ENCODE results near the gene RGS1. TPM values are rescaled to one million over a fixed set of nuclear protein-coding genes. Genes with fewer than 3 reads are reported as not detected.

The RGS1 gene
- total and polyA plus RNA-seq, 2 experiments from 2014 or later, result not detected

DNA sequence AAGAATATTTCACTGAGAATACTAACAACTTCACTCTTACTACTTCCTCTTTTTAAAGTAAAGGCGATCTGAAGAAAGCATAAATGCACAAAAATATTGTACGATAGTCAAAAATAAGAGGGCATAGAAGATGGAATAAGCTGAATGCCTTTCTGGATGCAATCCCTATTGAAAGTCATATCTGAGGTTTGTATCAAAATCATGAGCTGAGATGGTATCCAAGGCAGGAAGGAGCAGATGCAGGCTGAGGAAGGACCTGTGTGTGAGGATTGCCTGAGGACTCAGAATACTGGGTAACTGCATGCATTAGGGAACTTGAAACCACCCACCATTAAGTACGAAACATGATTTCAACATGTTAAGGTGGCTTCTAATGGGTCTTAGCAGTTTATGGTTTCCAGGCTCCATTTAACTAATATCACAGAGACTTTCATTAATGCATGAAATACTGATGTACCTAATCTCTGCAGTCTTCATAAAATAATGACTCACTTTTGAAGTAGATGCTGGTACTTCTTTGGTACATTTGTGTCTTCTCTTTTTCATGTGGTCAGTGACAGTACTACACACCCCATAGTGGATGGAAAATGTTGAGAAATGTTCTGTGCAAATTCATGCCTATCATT lies 29.6 kb upstream of the RGS1 start:
- peak; percentile 22 for DNase-seq
- Histone ChIP-seq H3F3A (ENCODE audit: insufficient read depth) (peaks cover 22% of the 10 kb centered on the region; the same call in 1 of the 2 replicates), H3K9ac (no peak overlapping the region), H3K4me3 (no peak overlapping the region), H3K79me2 (ENCODE audit: insufficient read depth) (no peaks in the 10 kb centered on the region), H2AFZ (no peak overlapping the region), H3K4me2 (ENCODE audit: unreplicated experiment) (no peak overlapping the region), H3K27me3 (replicated peaks; ENCODE audit: insufficient read depth) (no peaks in the 10 kb centered on the region), H4K20me1 (ENCODE audit: insufficient read depth) (no peaks in the 10 kb centered on the region), H3K9me3 (ENCODE audit: low read depth) (no peaks in the 10 kb centered on the region), H3K4me1 (ENCODE audit: insufficient read depth) (peaks cover 24% of the 10 kb centered on the region), H3K36me3 (ENCODE audit: low read depth) (no peaks in the 10 kb centered on the region), H3K27ac (no peak overlapping the region), H3K9me2 (ENCODE audit: insufficient read depth) (no peaks in the 10 kb centered on the region)
- in situ Hi-C loops (cut with MboI), result no loop called here
- 98 to 99% methylated on average over 3 of the region's 3 CpGs for WGBS, 2 experiments (ENCODE audit: low coverage in 1 of 2, low lambda C conversion rate in 2 of 2, missing lambda C conversion rate in 2 of 2)
- TF ChIP-seq EZH2phosphoT487 (IDR thresholded peaks at IDR 0.05; ENCODE audit: insufficient read depth, low read depth), result no peak
- no peak for TF ChIP-seq EZH2 (IDR thresholded peaks at IDR 0.05; ENCODE audit: insufficient read depth, poor library complexity, severe bottlenecking)

DNA sequence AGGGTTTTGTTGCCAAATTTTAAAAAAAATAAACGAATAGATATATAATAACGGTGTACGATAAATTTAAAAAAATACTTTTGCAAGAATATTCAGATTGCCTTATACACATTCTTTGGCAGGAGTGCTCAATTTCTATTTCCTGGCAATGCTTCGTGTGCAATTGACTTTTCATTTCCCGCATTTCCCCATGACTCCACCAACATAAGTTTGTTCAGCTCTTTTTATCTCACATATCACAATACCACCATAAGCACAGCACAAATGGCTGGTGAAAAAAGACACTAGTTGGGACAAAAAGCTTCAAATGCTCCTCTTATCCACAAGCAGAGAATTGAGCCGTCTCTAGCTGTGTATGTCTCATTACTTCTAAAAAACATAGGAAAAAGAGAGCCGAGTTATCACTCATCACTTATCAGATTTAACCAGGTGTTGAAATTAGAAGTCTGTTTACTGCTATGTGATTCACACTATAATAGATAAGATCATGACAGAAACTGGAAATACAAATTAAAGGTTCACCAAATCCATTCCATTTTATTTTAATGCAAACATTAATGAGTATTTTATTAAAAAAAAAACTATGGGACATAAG lies 28.9 kb upstream of the RGS1 start:
- Histone ChIP-seq H3K27me3 (replicated peaks; ENCODE audit: insufficient read depth) (no peaks in the 10 kb centered on the region), H3K36me3 (ENCODE audit: low read depth) (no peaks in the 10 kb centered on the region), H2AFZ (no peak overlapping the region), H3K9me3 (ENCODE audit: low read depth) (no peaks in the 10 kb centered on the region), H3K9ac (no peak overlapping the region), H3K4me1 (ENCODE audit: insufficient read depth) (peaks cover 30% of the 10 kb centered on the region), H3K4me3 (no peak overlapping the region), H3F3A (ENCODE audit: insufficient read depth) (peaks cover 27% of the 10 kb centered on the region; the same call in 1 of the 2 replicates), H3K79me2 (ENCODE audit: insufficient read depth) (no peaks in the 10 kb centered on the region), H3K9me2 (ENCODE audit: insufficient read depth) (no peaks in the 10 kb centered on the region), H3K27ac (no peak overlapping the region), H3K4me2 (ENCODE audit: unreplicated experiment) (no peak overlapping the region), H4K20me1 (ENCODE audit: insufficient read depth) (no peaks in the 10 kb centered on the region)
- TF ChIP-seq EZH2phosphoT487 (IDR thresholded peaks at IDR 0.05; ENCODE audit: insufficient read depth, low read depth) (no peak), EZH2 (IDR thresholded peaks at IDR 0.05; ENCODE audit: insufficient read depth, poor library complexity, severe bottlenecking) (no peak)
- DNase-seq, result no peak
- in situ Hi-C loops (cut with MboI), result no loop called here
- 76 to 78% methylated on average over 7 of the region's 7 CpGs for WGBS, 2 experiments (ENCODE audit: low coverage in 1 of 2, low lambda C conversion rate in 2 of 2, missing lambda C conversion rate in 2 of 2)

DNA sequence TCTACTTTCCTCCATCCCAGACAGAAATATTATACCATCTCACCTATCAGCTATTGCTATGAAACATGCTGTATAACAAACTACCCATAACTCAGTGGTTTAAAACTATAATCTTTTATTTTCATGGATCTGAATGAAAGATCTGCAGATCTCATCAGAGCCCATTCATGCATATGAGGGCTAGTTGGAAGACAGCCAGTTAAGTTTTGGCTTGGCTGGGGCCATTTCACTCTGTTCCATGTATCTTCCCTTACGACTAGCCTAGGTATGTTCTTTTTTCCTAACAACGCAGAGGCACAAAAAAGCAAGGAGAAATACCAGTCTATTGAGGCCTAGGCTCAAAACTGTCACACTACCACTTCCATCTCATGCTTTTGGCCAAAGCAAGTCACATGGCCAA lies 28.1 kb upstream of the RGS1 start:
- H3K9me2 ChIP-seq (ENCODE audit: insufficient read depth), result no peaks in the 10 kb centered on the region
- no peaks in the 10 kb centered on the region for H3K36me3 ChIP-seq (ENCODE audit: low read depth)
- no peak overlapping the region for H2AFZ ChIP-seq
- TF ChIP-seq EZH2 (IDR thresholded peaks at IDR 0.05; ENCODE audit: insufficient read depth, poor library complexity, severe bottlenecking) (no peak), EZH2phosphoT487 (IDR thresholded peaks at IDR 0.05; ENCODE audit: insufficient read depth, low read depth) (no peak)
- H3K9me3 ChIP-seq (ENCODE audit: low read depth), result no peaks in the 10 kb centered on the region
- no peak overlapping the region for H3K4me2 ChIP-seq (ENCODE audit: unreplicated experiment)
- in situ Hi-C loops (cut with MboI), result no loop called here
- 88 to 92% methylated on average over 2 of the region's 2 CpGs for WGBS, 2 experiments (ENCODE audit: low coverage in 1 of 2, low lambda C conversion rate in 2 of 2, missing lambda C conversion rate in 2 of 2)
- no peak overlapping the region for H3K4me3 ChIP-seq
- DNase-seq, result no peak
- no peaks in the 10 kb centered on the region for H3K27me3 ChIP-seq (replicated peaks; ENCODE audit: insufficient read depth)
- no peak overlapping the region for H3K9ac ChIP-seq
- H3K79me2 ChIP-seq (ENCODE audit: insufficient read depth), result no peaks in the 10 kb centered on the region
- H3K4me1 ChIP-seq (ENCODE audit: insufficient read depth), result peaks cover 30% of the 10 kb centered on the region
- H3K27ac ChIP-seq, result no peak overlapping the region
- peaks cover 27% of the 10 kb centered on the region; the same call in 1 of the 2 replicates for H3F3A ChIP-seq (ENCODE audit: insufficient read depth)
- H4K20me1 ChIP-seq (ENCODE audit: insufficient read depth), result no peaks in the 10 kb centered on the region

DNA sequence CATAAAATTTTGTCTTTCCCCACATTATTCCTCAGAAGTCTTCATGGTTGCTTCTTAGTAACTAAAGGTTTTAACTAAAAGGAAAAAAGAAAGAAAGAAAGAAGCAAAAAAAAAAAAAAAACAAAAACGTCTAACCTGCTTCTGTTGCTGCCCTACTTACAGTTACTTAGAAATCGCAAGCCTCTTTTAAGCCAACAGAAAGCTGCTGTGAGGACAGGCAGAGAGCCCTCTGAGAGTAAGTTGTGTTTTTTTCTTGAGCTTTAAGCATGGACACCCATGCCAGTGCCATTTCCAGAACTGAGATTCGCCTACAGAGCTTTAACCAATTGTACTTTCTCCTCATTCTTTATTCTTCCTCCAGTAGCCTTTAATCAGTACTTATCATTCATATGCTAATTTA lies 25.6 kb upstream of the RGS1 start:
- in situ Hi-C loops (cut with MboI), result no loop called here
- no peaks in the 10 kb centered on the region for H3K79me2 ChIP-seq (ENCODE audit: insufficient read depth)
- WGBS, 2 experiments (ENCODE audit: low coverage in 1 of 2, low lambda C conversion rate in 2 of 2, missing lambda C conversion rate in 2 of 2), result 81 to 85% methylated on average over 3 of the region's 3 CpGs
- H3K4me1 ChIP-seq (ENCODE audit: insufficient read depth), result peaks cover 23% of the 10 kb centered on the region
- no peak overlapping the region for H3K9ac ChIP-seq
- no peak overlapping the region for H3K4me3 ChIP-seq
- no peak for DNase-seq
- H3F3A ChIP-seq (ENCODE audit: insufficient read depth), result peaks cover 23% of the 10 kb centered on the region; the same call in 1 of the 2 replicates
- no peaks in the 10 kb centered on the region for H3K9me3 ChIP-seq (ENCODE audit: low read depth)
- no peaks in the 10 kb centered on the region for H4K20me1 ChIP-seq (ENCODE audit: insufficient read depth)
- H3K9me2 ChIP-seq (ENCODE audit: insufficient read depth), result no peaks in the 10 kb centered on the region
- no peaks in the 10 kb centered on the region for H3K27me3 ChIP-seq (replicated peaks; ENCODE audit: insufficient read depth)
- H3K4me2 ChIP-seq (ENCODE audit: unreplicated experiment), result no peak overlapping the region
- no peaks in the 10 kb centered on the region for H3K36me3 ChIP-seq (ENCODE audit: low read depth)
- no peak overlapping the region for H3K27ac ChIP-seq
- H2AFZ ChIP-seq, result no peak overlapping the region
- no peak for TF ChIP-seq EZH2phosphoT487 (IDR thresholded peaks at IDR 0.05; ENCODE audit: insufficient read depth, low read depth)
- TF ChIP-seq EZH2 (IDR thresholded peaks at IDR 0.05; ENCODE audit: insufficient read depth, poor library complexity, severe bottlenecking), result no peak
